Activated CD4-positive, alpha-beta T cell treated with anti-CD3 and anti-CD28 coated beads for 4 hours (primary cell): ENCODE measurements around the gene STK32A.
"Not testable (repeated sequence)": the region's sequence is repeated elsewhere in the genome, so short reads cannot be mapped to it uniquely, and the experiment has no call there.

Experiments
- DNase-seq, 2 donors: peaks; one replicate each; pipeline ENCODE4 v3.0.0-alpha.2; 2020

STK32A gene

DNA sequence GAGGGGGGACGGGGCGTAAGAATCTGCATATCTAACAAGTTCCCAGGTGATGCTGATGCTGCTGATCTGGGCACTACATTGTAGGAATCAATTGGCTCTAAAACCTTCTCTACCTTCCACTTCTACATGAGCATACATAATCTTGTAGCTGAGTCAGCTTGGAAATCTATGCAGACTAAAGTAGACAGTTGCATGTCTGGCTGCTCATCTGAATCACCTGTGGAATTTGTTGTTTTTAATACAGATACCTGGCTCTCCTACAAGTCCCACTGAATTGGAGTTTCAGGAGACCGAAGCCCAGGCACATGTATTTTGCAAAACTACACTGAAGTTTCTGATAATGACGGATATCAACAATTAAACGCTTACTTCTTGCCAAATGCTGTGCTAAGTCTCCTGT, 113.6 kb downstream of the STK32A start:
- no peak for DNase-seq

DNA sequence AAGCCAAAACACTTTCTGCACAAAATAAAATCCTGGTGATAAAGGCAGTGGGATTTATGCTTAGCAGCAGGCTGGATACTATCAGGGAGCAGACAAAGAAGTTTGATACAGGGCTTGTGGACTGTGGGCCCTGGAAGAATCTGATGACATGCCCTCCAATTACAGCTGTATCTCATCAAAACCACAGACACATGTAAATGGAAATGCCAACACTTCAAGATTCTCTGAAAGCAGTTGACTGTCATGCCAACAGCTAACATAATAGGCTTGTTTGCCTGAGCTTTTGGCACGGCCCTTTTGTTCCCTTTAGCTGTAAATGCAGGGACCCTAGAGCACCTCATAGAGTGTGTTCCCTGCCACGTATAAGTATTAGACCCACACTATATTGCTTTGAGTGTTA, 114.4 kb downstream of the STK32A start:
- no peak for DNase-seq

DNA sequence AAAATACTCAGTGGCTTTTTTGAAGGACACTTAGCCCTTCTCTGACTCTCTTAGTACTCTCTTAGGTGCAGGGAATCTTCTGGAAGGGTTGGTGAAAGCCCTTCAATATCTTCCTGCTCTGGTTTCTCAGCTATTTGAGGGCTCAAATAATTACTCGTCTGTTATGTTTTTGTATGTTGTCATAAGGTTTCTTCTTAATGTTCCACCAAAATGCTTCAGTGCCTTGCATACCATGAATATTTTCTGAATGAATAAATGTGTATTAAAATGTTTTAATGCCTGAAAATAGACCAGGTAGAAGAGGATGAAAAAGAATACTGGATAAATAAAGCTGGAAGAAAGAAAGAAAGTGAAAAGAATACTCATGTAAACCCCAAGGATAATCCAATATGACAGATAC, 124.3 kb downstream of the STK32A start:
- DNase-seq, result no peak

DNA sequence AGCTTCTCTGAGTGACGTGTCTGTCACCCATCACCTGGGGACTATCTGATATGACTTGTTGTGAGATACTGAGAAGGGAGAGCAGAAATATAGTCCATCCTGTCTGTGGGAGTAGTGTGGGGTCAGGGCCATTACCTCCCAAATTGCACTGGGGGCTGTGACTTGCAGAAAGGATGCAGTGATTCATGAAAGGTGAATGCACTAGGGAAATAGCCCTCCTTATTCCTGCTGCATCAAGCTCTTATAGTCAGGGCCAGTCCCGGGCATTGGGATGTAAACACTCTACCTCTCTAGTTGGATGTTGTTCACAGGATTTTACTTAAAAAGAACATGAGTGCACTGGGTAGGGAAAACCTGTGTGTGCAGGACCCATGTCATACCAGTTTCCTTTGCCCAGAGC, 124.8 kb downstream of the STK32A start:
- no peak for DNase-seq

DNA sequence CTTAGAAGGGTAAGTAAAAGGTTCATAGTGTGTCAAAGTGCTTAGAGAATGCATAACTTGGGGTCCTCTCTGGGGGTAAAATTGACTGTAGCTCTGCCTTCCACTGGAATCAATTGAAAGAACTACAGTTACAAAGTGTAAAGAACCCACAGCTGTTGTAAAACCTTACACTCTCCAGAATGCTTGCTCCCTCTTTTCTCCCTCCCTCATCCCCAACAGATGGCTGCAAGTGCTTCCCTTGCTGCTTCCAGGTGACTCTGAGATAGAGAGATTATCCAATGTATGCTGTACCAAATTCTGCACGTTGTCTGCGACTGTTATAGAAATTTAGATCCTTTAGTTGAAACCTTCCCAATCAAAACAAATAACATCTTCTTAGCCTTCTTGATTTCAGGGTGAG, 126.0 kb downstream of the STK32A start:
- DNase-seq, result no peak

DNA sequence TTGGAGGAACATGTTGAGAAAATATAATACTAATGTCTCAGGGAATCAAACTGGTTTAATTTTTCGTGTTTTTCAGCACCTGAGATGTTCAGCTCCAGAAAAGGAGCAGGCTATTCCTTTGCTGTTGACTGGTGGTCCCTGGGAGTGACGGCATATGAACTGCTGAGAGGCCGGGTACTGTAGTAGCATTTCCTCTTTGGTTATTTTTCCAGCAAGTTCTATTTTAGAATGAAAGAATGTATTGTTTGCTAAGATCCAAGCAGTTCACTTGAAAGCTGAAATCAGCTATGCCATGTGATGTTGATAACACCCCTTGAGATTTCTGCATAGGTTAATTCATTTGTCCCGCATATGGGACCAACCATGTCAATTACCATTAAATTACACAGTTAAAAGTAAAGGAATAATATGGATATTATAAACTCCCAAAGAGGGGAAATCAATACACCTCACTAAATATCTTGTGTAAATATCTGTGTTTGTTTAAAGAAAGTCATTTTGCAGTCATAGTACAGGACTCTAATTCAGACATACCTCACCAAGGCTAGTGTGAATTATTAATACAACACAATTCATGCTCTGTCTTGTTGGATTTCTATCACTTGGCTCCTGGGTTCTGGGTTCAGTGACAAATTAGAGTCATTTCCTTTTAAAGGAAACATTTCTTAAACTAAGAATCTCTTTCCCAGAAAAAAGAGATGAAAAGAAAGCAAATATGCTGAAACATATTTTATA, 126.8 kb downstream of the STK32A start:
- DNase-seq, result no peak

DNA sequence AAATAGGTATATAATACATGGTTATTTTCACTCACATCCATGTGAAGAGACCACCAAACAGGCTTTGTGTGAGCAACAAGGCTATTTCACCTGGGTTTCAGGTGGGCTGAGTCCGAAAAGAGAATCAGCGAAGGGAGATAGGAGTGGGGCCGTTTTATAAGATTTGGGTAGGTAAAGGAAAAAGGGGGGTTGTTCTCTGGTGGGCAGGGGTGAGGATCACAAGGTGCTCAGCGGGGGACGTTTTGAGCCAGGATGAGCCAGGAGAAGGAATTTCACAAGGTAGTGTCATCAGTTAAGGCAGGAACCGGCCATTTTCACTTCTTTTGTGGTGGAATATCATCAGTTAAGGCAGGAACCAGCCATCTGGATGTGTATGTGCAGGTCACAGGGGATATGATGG, 132.6 kb downstream of the STK32A start:
- not testable (repeated sequence) for DNase-seq

DNA sequence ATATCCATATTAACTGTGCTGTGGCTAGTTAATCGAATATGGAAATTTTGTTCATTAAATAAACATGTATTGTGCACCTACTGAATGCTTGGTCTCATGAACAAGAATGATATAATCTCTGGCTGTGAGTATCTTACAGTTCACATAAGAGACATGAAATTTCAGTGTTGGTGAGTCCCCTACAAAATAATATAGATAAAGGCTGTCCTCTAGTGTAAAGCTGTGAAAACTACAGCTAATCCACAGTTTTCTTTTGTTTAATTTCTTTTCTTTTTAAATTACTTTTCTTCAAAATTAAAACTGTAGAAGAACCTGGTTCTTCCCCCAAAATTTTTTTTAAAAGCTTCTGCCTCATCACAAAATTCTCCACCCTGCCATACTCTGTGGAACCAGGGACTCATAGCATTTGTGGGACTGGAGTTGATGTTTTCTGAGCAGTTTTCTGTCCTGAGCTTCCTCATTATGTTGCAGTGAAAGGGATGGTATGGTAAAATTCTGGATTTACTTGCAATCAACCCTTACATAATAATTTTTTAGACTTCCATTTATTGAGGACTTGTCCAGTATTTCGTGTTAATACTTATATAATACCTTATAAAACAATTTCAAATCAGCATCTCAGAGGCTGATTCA, 135.0 kb downstream of the STK32A start:
- no peak for DNase-seq

DNA sequence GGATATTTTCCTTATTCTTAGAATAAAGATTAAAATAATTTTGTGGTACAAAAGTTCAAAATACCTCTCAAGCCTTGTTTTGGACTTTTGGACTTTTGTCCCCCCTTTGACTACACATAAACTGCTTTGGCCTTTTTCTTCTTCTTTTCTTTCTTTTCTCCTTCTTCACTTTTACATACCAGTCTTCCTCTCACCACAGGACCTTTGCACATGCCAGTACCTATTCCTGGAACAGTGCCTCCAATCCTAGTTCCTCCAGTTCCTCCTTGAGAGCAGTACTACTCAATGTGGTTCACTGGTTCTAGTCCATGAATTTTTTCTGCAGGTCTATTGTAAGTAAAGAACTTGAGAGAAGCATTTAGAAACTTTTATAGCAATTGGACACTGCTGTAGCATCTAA, 136.5 kb downstream of the STK32A start:
- DNase-seq, result no peak

DNA sequence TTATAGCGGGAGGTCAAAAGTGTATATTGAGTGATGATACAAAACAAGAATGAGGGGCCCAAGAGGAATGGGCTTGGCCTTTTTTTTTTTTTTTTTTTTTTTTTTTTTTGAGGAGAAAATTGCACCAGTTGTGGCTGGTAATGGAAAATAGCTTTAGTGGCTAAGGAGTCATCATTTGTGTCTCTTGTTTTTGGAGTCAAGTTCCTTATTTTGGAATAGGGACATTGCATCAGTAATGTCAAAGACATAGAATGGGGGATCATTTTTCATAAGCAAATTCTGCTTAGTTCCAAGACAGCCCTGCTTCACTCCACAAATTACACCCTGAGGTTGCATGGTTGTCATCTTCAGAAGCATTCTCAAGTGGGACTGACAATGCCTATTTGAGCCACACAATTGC, 137.4 kb downstream of the STK32A start:
- no peak for DNase-seq

DNA sequence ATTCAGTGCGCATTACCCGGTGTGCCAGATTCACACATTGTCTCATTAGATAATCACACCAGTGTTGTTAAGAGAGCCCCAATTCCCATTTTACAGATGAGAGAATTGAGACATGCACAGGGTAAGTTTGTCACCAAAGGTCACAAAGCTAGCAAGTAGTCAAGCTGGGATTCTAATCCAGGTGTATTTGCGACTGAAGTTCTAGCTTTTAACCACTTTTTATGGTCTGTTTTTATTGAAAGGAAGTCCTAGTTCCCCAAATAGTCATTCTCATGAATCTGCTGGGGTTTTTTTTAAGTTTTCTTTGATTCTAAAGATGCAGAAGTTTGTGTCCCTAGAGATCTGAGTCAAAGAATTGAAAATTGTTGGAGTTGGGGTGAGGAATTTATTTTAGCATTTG, 138.5 kb downstream of the STK32A start:
- no peak for DNase-seq

DNA sequence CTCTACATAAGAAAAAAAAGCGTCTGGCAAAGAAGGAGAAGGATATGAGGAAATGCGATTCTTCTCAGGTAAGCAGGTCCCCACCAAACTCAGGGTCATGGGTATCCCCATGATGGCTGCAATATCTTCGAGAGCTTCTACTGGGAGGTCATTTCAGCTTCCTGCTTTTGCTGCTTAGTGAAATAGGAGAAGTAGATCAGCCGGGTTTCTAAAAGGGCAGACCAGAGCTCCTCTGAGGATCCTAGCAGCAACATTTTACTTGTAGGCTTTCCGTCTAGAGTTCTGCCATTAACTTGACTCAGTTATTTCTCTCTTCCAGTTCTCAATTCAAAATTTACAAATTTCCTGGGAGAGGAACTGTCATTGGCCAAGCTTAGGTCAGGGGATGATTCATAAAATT, 140.3 kb downstream of the STK32A start:
- no peak for DNase-seq

DNA sequence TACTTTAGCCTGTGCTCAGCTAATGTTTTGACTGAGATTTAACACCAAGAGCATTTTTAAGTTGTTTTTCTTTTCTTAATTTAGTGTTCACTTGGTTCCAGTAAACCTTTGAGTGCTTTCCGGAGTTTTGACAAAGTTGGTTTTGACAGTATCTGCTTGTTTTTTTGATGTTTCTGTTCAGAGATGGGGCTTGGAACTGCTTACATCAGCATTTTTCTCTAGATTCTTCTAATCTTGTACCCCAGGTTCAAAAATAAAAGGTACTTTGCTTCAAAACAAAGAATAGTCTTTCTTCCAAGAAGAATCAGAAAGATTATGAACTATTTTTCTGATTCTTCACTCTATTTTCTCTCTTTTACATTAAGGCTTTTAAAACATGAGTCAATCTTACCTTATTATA, 142.9 kb downstream of the STK32A start:
- DNase-seq, result no peak

DNA sequence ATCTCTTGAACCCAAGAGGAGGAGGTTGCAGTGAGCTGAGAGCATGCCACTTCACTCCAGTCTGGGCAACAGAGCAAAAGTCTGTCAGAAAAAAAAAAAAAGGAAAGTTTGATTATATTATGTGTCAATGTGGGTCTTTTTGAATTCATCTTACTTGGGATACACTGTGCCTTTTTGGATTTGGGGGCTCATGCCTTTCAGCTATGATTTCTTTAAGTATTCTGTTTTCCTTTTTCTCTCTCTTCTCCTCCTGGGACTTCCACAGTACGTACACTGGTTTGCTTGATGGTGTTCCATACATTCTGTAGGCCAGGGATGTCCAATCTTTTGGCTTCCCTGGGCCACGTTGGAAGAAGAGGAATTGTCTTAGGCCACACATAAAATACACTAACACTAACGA, 146.7 kb downstream of the STK32A start:
- no peak for DNase-seq

DNA sequence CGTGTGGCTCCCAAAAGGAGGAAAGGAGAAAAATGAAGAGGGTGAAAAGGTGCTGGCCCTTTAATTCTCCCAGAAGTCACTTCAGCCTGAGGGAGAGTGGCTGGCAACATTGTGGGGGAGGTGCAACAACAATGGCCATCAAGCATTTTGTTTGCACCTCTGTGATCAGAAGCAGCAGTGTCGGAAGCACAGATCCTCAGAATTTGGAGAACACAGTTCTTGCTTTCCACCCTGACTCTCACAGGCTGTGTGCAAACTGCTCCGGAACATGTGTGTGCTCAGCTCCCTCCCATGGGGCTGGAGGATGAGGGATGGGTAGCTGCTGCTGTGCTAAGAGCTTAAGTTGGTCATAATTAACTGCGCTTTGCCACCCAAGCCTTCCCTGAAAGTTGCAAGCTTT, 147.9 kb downstream of the STK32A start:
- DNase-seq, result no peak

DNA sequence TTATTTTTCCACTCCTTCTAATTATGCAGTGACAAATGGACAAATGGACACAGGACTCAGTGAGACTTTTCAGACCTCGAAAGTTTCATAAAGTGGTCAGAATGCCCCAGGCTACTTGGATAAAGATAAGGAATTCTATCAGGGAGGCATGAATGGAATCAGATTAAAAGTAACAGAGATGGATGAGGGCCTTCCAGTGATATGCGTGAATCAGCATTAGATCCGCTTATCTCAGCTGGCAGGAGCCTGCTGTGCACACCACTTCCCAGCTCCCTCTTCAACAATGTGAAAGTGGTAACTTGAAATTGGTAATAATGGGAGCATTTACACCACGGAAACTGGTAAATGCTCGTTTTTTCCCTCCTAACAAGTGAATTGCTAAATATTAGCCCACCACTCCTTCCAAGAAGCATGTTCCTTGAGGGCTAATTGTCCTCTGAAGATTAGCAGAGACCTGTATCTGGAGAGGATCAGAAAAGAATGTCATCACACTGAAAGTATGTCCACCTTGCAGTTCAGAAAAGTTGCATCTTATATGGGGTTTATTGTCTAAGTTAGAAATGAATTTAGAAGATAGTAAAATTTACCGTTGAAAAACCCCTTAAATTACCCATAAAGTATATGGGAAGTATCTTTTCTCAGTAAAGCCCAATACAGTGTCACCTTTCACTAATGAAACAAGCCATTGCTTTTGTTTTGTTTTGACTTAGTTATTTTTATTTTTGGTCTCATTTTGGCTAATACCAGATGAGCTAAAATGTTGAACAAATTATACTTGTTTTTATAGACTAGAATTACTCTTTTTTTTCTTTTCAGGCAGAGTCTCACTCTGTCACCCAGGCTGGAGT, 149.7 kb downstream of the STK32A start:
- DNase-seq, result no peak

DNA sequence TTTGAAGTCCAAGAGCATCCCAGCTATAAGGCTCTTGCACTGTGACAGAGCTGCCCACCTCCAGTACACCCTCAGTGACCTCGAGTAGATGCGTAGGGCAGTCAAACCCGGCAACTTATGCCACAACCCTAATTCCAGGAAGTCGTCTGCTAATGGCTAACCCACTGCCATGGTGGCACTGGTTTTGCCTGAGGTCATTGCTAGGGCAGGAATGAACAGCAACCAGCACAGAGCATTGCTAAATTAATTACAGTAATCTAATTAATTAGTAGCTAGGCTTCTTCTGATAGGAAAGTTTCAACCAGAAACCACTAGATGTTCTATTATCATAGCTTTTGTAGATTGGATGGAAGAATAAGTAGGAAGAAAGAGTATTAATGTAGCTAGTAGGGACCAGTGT, 152.3 kb downstream of the STK32A start:
- DNase-seq, result no peak

DNA sequence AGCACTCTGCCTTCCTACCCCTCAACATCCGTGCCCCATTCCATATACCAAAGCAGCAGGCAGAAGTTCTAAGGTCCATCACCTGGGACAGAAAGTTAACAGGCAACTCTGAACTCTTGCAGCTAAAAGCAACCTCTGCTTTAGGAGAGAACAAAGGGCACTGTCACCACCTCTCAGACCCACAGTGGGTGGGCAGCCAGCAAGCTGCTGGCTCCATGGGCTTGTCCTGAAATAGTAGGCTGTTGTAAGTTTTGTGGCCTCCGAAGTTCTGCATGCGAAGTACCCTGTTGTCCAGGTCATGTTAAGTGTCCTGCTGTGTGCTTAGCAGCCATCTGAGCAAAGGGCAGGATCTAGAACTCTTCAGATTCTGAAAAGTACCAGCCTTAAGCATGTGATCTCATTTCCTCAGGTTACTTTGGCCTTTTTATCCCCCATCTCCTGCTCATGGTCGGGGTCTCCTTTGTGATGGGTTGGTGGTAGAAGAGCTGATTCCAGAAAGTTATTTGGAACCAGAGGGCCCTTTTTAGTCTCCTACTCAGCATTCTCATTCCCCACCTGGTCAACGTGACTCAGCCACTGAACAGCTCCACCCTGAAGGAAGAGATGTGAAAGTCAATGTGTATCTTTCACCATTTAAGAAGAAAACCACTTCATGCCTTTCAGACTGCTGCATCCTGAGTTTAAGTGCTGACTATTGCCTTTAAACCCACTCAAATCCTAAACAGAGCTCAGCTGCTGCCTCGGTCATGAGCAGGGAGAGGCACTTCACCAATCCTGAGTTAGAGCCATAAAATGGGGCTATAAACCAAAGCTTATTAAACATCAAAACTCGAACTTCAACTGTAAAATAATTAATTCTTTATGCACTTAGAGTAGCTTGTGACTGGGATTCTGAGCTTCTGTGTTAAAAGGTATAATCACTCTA, 153.6 kb downstream of the STK32A start:
- DNase-seq, result no peak

DNA sequence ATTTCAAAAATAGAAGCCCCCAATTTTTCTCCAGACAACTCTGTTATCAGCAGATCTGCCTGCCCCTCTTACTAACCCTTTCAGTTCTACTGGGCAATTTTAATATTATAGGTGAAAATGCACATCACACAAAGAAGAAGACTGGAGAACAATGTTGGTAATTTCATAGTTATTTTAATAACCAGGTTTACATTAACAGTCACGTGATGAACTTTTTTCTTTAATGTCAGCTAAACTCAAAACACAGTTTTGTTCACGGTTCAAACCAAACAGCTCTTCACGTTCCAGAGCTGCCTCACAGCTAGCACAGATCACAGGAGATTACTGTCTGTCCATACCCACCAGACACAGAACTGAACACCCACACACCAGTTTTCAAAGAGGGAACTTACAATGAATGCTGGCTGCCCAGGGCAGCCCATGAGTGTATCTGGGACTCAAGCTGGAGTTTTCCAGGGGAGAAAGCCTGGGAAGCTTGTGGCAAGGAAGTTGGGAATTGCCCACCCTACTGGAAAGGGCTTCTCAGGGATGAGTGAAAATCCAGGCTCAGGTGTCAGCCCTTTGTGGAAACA, 155.9 kb downstream of the STK32A start:
- DNase-seq, result no peak

DNA sequence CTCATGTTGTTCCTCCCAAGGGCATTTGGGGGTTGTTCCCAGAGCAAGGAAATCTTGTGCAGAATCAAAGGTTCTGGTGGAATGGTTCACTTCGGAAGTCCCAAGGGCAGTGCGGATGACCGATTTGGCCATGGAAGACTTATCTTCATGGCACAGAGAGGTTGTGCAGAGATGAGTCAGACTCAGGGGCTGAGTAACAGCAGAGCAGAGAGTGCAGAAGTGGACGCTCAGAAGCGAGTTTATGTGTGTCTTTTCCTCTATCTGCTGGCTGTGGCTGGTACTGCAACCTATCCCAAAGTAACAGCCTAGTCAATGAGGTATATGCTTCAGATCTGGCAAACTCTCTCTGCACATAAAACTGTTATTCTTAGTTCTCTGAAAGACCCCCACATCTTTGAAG, 157.0 kb downstream of the STK32A start:
- DNase-seq, result no peak

DNA sequence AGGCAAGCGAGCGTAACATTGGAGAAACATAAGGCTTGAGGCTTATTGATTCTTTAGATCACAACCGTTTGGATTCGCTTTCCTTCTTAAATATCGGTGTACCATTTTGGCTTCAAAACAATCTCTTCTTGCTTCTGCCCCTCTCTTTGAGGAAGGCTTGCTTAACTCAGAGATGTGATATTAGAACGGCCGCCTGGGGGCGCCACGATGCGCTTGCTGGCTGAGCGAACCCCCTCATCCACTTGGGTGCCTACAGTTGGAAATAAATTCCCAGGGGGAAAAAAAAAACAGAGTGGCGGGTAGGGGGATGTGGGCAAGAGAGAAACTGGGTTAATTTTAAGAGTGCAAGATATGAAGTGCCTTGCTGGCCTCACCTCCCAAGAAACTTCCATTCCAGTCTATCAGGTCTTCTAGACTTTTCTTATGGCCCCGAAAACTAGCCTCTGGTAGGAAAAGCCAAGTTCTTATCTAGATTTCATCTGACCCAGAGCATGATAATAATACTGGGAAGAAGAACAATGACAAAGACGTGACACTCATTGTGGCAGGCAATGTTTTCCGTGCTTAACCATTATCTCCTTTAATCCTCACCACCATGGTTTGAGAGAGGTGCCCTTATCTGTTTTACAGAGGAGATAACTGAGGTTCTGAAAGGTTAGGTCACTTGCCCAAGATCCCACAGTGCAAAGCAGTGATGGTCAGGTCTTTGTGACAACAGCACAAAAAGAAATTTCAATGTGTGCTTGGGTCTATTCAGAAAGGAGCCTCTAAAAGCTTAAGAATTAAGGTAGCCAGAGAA, 159.2 kb downstream of the STK32A start:
- DNase-seq, result no peak
